ENCODE data around the gene WDR4. TPM values are rescaled to one million over a fixed set of nuclear protein-coding genes. Genes with fewer than 3 reads are reported as not detected.
"Not testable (repeated sequence)": the region's sequence is repeated elsewhere in the genome, so short reads cannot be mapped to it uniquely, and the experiment has no call there.

The WDR4 gene
- polyA plus RNA-seq, 4 donors = 8.7 to 13.8 (median 9.6) TPM

GRCh38 chr21:42841916-42842655 lies 37.3 kb downstream of the WDR4 start:
- not testable (repeated sequence) for DNase-seq (ENCODE audit: low read depth in 4 of 4, low spot score in 3 of 4)

DNA sequence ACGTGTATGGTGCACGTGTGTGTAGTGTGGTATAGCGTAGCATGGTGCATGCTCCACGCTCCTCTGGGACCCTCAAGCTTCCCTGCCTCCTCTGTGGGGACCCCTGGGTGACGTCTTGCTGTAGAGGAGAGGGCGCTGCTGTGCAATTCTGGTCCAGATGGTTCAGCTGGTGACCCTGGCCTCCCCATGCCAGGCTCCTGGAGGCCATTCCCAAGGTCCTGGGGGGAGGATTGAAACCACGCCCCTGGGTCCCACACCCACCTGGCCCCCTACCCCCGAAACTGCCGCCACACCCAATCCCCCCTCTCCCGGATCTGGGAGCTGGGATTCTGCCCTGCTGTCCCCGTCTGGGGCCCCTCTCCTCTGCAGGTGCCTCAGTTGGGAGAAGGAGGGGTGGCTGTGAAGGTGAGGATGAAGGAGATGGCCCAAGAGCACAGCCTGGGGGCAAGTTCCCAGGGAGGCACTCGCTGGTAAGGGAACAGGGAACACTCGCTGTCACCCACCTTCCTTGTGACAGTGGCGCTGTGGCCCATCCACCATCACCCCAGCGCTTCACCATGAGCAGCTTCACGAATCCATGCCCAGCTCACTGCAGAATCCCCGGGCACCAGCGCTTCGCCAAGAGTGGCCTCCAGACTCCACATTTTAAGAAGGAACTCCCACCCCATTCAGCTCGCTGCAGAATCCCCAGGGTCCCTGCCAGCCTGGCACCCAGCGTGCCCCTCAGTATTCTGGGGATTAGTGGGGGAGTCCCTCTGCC lies 38.0 kb downstream of the WDR4 start:
- DNase-seq (ENCODE audit: low read depth in 4 of 4, low spot score in 3 of 4) = no peak

DNA sequence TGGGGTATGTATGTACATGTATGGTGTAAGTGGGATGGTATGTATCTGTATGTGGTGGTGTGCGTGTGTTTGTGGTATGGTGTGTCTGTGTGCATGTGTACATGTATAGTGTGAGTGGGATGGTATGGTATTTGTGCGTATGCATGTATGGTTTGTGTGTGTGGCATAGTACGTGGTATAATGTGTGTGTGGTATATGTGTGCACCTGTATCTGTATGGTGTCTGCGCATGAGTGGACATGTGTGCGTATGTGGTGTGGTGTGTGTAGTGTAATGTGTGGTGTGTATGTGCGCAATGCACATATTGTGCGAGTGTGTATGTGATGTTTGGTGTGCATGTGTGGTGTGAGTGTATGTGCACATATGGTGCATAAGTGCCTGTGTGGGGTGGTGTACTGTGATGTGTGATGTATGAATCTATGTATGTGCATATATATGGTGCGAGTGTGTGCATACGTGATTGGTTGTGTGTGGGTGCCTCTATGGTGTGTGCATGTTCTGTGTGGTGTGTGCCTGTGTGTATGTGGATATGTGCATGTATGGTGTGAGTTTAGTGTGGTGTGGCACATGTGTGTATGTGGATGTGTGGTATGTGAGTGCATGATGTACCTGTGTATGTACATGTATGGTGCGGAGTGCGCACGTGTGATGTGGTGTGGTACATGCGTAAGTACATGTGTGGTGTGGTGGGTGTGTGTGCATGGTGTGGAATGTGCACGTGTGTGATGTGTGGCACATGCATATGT lies 38.8 kb downstream of the WDR4 start:
- no peak for DNase-seq (ENCODE audit: low read depth in 4 of 4, low spot score in 3 of 4)

- DNase-seq (ENCODE audit: low read depth in 4 of 4, low spot score in 3 of 4) = no peak
These were observed 39.8 kb downstream of the WDR4 start for GRCh38 chr21:42839271-42840231.

DNA sequence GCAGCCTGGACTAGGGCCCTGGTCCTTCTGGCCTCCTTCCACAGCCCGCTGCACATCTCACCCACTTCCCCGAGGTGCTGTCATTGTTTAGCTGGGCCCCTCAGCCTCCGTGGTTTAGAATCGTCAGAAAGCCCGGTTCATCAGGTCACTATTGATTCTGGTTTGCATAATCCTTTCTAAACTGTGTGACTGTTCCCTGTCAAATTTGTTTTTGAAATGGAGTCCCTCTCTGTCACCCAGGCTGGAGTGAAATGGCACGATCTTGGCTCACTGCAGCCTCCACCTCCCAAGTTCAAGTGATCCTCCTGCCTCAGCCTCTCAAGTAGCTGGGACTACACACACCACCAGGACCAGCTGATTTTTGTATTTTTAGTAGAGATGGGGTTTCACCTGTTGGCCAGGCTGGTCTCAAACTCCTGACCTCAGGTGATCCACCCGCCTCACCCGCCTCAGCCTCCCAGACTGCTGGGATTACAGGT lies 41.1 kb downstream of the WDR4 start:
- not testable (repeated sequence) for DNase-seq (ENCODE audit: low read depth in 4 of 4, low spot score in 3 of 4)

DNA sequence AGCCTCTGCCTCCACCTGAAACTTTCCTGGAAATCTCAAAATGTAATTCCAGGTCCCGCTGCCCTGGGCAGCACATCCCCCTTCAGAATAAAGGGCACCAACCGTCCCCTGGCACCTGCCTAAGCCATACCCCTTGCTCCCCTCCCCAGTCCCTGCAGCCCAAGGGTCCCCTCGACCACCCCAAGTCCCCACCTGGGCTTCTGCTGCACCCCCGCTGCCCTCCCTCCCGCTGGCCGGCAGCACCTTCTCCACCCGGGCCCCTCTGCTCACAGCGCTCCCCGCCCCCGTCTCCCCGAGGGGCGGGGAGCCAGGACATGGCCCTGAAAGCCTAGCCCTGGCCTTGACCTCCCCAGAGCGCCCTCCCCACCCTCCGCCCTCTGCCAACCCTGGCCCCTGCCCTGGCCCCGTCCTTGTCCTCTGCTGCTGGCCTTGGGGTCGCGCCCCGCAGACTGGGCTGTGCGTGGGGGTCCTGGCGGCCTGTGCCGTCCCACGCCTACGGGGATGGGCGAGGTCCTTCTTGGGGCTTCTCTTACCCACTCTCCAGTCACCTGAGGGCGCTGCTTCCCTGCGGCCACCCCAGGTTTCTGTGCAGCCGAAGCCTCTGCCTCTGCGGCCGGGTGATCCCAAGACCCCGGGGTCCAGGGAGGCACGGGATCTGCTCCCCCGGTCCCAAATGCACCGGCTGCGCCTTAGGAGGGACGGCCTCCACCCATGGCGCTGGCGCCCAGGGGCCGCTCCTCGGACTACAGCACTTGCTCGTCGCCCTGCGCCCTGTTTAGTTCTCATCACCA lies 41.7 kb downstream of the WDR4 start:
- DNase-seq (ENCODE audit: low read depth in 4 of 4, low spot score in 3 of 4) = no peak

DNA sequence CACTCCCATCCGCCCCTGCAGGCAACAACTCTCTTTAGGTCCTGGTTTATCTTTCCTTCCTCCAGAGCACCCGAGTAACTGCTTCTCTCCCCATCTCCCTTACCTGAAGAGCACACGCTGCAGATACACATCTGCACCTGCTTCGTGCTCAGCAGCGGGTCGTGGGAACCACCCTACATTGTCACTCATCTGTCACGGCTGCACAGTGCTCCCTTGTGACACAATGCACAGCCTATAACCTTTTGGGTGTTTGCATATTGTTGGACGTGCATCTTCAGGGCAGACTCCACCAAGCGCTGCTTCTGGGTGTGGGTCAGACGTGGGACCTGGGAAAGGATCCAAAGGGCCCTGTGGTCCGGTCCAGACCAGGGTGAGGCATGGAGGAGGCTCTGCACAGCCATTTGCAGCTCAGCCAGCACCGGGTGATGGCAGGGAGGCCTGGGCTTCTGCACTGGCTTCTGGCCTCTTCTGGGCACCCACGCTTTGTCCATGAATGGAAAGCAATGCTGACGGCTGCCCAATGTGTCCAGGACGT lies 42.5 kb downstream of the WDR4 start:
- DNase-seq (ENCODE audit: low read depth in 4 of 4, low spot score in 3 of 4) = no peak

GRCh38 chr21:42836402-42836666 lies 43.0 kb downstream of the WDR4 start:
- no peak for DNase-seq (ENCODE audit: low read depth in 4 of 4, low spot score in 3 of 4)

GRCh38 chr21:42835611-42836401 lies 43.5 kb downstream of the WDR4 start:
- no peak for DNase-seq (ENCODE audit: low read depth in 4 of 4, low spot score in 3 of 4)

- no peak for DNase-seq (ENCODE audit: low read depth in 4 of 4, low spot score in 3 of 4)
These were observed 44.1 kb downstream of the WDR4 start for GRCh38 chr21:42835211-42835610.

DNA sequence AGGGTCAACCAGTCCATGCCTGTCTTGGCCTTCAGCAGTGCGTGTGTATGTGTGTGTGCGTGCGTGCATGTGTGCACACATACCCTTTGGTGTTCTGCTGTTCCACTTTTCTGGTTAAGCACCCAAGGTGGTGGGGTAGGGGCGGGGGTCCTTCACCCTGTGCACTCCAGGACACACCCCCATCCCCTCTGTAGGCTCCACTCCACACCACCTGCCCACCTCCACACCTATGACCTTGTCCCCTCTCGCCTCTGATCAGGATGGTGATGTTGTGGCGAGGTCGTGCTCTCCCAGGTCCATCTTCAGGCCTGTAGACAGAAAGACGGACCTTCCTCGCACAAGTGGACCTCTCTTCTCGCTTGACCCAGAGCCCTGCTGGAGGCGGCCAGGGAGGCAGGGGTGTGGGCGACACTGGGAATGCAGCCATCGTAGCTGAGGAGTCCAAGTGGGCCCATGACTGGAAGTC lies 44.6 kb downstream of the WDR4 start:
- no peak for DNase-seq (ENCODE audit: low read depth in 4 of 4, low spot score in 3 of 4)

DNA sequence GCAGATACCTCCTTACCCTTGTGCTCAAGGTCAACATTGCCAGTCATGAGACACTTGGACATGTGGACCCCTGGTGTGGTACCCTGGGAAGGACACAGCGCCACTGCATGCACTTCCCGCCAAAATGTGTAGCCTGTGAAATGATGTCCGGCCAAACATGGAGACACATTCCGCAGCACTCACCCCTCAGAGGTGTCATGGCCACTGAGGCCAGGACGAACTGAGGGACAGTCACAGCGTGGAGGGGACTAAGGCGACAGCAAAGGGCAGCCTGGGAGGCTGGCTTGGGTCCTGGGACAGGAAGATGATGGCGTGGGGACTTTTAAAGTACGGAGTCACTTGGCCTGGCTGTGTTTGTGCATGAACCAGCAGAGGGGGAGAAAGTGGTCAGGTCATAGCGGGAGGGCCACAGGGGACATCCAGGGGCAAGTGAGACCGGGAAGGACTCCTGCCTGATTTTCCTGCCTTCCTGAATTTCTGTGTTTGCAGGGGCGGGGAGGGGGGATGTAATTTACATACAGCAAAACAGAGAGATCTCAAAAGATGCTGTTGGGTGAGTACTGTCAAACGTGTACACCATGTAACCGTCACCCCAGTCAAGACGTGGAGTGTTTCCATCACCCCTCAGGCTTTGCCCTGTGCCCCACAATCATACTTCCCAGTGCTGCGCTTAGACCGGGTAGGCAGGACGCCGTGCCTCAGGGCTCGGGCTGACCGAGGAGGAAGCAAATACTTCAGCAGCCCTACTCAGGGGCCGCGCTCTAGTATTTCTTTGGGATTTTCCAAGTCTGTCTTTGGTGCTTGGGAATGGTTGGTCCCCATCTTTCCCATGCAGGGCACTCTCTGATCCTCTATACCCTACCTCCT lies 45.2 kb downstream of the WDR4 start:
- DNase-seq (ENCODE audit: low read depth in 4 of 4, low spot score in 3 of 4) = no peak

GRCh38 chr21:42833439-42833815 lies 45.9 kb downstream of the WDR4 start:
- no peak for DNase-seq (ENCODE audit: low read depth in 4 of 4, low spot score in 3 of 4)

DNA sequence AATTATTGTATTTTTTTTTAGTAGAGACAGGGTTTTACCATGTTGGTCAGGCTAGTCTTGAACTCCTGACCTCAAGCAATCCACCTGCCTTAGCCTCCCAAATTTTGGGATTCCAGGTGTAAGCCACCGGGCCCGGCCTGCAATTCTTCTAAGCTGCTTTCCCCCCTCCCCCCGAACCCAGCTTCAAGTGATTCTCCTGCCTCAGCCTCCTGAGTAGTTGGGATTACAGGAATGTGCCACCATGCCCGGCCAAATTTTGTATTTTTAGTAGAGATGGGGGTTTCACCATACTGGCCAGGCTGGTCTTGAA lies 47.1 kb downstream of the WDR4 start:
- not testable (repeated sequence) for DNase-seq (ENCODE audit: low read depth in 4 of 4, low spot score in 3 of 4)

DNA sequence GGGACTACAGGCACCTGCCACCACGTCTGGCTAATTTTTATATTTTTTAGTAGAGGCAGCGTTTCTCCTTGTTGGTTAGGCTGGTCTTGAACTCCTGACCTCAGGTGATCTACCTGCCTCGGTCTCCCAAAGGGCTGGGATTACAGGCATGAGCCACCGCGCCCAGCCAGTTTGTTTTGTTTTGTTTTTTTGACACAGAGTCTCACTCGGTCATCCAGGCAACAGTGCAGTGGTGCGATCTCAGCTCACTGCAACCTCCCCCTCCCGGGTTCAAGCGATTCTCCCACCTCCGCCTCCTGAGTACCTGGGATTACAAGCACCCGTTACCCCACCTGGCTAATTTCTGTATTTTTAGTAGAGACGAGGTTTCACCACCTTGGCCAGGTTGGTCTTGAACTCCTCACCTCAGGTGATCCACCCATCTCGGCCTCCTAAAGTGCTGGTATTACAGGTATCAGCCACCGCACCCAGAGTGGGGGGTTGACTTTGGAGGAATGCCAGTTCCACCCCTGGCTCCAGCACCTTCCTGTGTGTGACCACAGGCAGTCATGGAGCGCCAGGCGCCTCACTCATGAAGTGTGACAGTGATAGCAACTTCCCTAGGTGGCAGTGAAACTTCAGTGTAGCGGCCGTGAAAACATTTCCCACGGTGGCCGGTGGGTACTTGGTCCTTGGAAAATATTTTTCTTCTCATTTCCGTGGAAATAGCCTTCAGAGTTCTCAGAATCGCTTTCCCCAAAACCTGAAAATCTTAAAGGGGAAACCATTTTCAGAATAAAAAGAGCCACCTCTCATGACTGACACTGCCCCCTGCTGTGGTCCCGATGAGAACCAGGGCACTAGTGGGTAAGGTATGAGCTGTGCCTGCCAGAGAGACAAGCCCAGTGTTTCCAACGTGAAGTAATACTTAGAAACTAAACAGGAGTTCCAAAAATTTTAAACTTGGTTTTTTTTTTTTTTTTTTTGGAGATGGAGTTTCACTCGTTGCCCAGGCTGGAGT lies 48.6 kb downstream of the WDR4 start:
- peak in 1 of 4 donors; percentile 24 for DNase-seq (ENCODE audit: low read depth in 4 of 4, low spot score in 3 of 4)

- no peak for DNase-seq (ENCODE audit: low read depth in 4 of 4, low spot score in 3 of 4)
These were observed 49.4 kb downstream of the WDR4 start for GRCh38 chr21:42829954-42830353.

Measured in right renal pelvis (tissue), 4 donors.